Measurements from ENCODE around the gene TTLL6.
A peak's percentile ranks its signal among the peaks of the same experiment; 100 is the strongest.
"Not testable (repeated sequence)": the region's sequence is repeated elsewhere in the genome, so short reads cannot be mapped to it uniquely, and the experiment has no call there.

TTLL6 gene

DNA sequence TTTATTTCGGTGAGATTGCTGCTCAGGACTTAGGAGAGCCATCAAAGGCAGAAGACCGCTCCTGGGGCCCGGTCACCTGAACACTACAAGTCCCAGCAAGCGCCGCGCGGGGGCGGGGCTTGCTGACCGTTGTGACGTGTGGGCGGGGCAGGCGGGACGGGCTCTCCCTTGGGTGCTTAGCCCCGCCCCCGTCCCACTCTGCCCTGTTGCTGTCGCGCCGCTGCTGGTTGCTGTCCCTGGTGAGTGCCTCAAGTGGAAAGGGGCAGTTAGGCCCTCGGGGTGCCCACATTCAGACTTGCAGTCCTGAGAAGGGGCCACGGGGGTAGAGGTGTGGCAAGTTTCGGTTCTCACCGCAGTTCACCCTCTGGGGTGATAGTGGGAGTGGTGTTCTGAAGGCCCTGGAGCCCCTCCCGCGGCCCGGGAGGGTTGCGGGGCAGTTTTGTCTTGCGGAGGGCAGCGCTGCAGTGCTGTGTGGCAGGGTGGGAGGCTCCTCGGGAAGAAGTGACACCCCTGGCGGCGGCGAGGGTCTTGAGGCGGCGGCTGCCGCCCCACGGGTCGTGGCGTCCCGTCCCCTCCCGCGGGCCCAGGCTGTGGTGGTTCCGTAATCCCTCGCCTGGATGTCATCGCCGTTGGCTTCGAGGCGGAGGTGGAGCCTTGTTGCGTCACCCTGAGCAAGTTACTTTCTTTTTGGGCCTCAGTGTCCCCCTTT, 14.0 kb upstream of the TTLL6 start, which contains the start of gene CALCOCO2:
TSS of gene CALCOCO2 (plus strand) at position 196 of the 709 bp plus-strand sequence. CDS start 10,673 bp downstream, outside the sequence.
- H3K4me1 Mint-ChIP-seq: peaks cover 60% of the 10 kb centered on the region

DNA sequence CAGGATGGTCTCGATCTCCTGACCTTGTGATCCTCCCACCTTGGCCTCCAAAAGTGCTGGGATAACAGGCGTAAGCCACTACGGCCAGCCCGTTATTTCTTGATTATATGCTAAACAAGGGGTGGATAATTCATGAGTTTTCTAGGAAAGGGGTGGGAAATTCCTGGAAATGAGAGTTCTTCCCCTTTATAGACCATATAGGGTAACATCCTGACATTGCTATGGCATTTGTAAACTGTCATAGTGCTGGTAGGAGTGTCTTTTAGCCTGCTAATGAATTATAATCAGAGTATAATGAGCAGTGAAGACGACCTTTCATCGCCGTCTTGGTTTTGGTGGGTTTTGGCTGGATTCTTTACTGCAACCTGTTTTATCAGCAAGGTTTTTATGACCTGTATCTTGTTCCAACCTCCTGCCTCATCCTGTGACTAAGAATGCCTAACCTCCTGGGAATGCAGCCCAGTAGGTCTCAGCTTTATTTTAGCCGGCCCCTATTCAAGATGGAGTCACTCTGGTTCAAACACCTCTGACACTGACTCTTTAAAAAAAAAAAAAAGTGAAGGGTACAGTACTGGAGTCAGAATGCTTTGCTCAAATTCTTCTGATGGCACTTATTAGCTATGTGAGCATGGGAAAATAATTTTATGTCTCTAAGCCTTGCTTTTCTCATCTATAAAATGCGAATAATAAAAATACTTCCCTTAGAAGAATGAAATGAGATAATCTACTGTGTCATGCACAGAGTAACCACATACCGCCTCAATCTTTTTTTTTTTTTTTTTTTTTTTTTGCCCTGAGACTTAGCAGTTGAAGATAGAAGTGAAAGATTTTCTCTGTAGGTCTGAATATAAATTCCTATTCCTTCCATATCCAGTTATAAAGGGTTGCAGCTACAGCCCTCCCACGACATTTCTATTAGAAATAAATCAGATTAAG, 8.7 kb upstream of the TTLL6 start:
- no peaks in the 10 kb centered on the region for H3K36me3 Mint-ChIP-seq
- H3K27me3 Mint-ChIP-seq: no peaks in the 10 kb centered on the region
- no peaks in the 10 kb centered on the region for H3K9me3 Mint-ChIP-seq
- H3K27ac Mint-ChIP-seq: no peak overlapping the region
- peaks cover 9% of the 10 kb centered on the region for H3K4me1 Mint-ChIP-seq
- no peak overlapping the region for H3K4me3 Mint-ChIP-seq

More for the DNA sequence above, 14.0 kb upstream of the TTLL6 start, which contains the start of gene CALCOCO2:
- peak within 1 kb of the TSS; percentile 92 for H3K4me3 Mint-ChIP-seq
- H3K27ac Mint-ChIP-seq: peak within 1 kb of the TSS; percentile 95
- no peaks in the 10 kb centered on the region for H3K9me3 Mint-ChIP-seq
- H3K27me3 Mint-ChIP-seq: no peaks in the 10 kb centered on the region
- no peaks in the 10 kb centered on the region for H3K36me3 Mint-ChIP-seq

DNA sequence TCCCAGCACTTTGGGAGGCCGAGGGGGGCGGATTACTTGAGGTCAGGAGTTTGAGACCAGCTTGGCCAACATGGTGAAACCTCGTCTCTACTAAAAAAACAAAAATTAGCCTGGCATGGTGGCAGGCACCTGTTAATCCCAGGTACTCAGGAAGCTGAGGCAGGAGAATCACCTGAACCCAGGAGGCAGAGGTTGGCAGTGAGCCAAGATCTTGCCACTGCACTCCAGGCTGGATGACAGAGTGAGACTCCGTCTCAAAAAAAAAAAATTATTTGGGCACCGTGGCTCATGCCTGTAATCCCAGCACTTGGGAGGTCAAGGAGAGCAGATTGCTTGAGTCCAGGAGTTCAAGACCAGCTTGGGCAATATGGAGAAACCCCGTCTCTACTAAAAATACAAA, 3.9 kb upstream of the TTLL6 start:
- H3K27me3 Mint-ChIP-seq, H3K27ac Mint-ChIP-seq, H3K9me3 Mint-ChIP-seq, H3K36me3 Mint-ChIP-seq, H3K4me3 Mint-ChIP-seq, H3K4me1 Mint-ChIP-seq: not testable (repeated sequence)

DNA sequence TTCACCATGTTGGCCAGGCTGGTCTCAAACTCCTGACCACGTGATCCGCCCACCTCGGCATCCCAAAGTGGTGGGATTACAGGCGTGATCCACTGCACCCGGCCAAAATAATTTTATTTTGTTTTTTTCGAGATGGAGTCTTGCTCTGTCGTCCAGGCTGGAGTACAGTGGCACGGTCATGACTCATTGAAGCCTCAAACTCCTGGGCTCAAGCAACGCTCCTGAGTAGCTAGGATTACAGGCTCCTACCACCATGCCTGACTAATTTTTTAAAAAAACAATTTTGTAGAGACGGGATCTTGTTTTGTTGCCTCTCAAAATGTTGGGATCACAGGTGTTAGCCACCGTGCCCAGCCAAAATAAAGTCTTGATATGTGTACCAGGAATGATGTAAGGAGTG, 2.4 kb upstream of the TTLL6 start:
- H3K27me3 Mint-ChIP-seq: peaks cover 6% of the 10 kb centered on the region
- no peak overlapping the region for H3K4me3 Mint-ChIP-seq
- no peak overlapping the region for H3K27ac Mint-ChIP-seq
- peaks cover 20% of the 10 kb centered on the region for H3K4me1 Mint-ChIP-seq
- no peaks in the 10 kb centered on the region for H3K9me3 Mint-ChIP-seq
- no peaks in the 10 kb centered on the region for H3K36me3 Mint-ChIP-seq

DNA sequence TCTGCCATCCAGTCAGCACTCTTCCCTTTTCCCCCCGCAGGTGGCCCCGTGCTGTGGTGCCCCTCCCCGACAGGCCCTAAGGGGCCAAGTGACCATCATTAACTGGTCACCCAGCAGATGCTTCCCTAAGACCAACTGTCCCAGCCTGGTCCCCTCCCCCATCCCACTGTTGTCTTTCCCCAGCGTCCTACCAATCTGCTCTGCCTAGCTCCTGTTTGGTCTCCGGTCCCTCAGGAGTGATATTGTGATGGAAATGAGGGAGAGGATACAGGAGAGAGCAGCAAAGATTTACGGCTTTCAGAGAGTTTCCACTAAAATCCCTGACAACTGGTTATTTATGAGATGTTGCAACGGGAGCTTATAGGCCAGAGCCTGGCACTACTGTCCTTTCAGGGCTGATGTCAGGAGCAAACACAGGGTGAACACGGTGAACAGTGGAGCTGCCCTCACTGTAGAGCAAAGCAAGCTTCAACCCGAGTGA, 1.4 kb upstream of the TTLL6 start:
- Mint-ChIP-seq H3K4me1 (peaks cover 20% of the 10 kb centered on the region), H3K9me3 (no peaks in the 10 kb centered on the region), H3K4me3 (no peak overlapping the region), H3K36me3 (no peaks in the 10 kb centered on the region), H3K27me3 (peaks cover 6% of the 10 kb centered on the region), H3K27ac (no peak overlapping the region)

DNA sequence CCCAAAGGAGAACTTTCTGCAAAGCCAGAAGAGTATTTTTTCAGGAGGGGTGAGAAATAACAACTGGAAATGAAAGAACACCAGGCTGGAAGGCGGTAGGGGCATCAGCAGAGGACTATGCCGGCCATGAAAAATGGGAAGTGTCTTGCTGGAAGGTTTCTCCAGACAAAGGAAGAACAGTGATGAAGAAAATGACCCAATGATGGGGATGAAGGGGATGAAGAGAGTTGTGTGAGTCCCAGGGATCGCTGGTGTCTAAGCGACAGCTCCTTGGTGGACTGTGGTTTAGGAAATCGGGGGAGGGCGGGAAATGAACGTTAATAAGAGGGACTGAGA, 623 bp downstream of the TTLL6 start:
- Mint-ChIP-seq H3K27ac (no peak overlapping the region), H3K36me3 (no peaks in the 10 kb centered on the region), H3K4me1 (peaks cover 20% of the 10 kb centered on the region), H3K27me3 (peaks cover 6% of the 10 kb centered on the region), H3K9me3 (no peaks in the 10 kb centered on the region), H3K4me3 (peak overlapping the region; percentile 79)

DNA sequence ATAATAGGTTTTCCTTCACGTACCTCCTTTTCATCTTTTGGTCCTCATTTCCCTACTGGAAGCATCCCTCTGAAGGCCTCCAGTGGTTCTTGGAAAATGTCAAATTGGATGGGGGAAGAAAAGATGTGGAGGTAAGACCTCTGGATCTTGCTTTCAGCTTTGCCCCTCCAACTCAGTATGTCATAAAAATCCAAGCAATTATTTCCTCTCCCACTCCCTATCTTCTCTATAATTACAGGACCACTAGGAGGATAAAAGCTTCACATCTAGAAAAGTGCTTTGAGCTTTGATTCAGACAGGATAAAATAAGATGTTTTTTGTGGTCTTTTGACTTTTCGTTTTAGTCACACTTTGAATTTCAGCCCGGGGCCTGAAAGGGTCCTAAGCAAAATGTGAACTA, 1.7 kb downstream of the TTLL6 start:
- H3K27ac Mint-ChIP-seq: peak overlapping the region; percentile 8
- no peak overlapping the region for H3K4me3 Mint-ChIP-seq
- H3K4me1 Mint-ChIP-seq: peaks cover 20% of the 10 kb centered on the region
- peaks cover 6% of the 10 kb centered on the region for H3K27me3 Mint-ChIP-seq
- no peaks in the 10 kb centered on the region for H3K36me3 Mint-ChIP-seq
- H3K9me3 Mint-ChIP-seq: no peaks in the 10 kb centered on the region

DNA sequence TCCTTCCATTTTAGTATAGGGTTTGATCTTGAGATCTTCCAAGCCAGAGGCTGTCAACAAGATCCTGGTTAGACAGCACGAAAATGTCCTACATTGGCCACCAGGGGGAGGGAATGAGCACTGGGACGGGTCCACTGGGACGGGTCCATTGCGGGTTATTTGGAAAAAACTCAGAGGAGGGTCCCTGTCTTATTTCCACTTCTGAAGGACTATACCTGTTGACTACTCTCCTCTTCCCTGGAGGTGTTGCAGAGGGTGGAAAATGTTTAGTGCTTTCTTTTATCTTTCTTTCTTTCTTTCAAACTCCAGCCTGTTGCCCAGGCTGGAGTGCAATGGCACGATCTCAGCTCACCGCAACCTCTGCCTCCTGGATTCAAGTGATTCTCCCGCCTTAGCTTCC, 2.5 kb downstream of the TTLL6 start:
- H3K9me3 Mint-ChIP-seq: no peaks in the 10 kb centered on the region
- H3K27ac Mint-ChIP-seq: no peak overlapping the region
- H3K27me3 Mint-ChIP-seq: peaks cover 6% of the 10 kb centered on the region
- H3K4me3 Mint-ChIP-seq: no peak overlapping the region
- no peaks in the 10 kb centered on the region for H3K36me3 Mint-ChIP-seq
- H3K4me1 Mint-ChIP-seq: peaks cover 20% of the 10 kb centered on the region

DNA sequence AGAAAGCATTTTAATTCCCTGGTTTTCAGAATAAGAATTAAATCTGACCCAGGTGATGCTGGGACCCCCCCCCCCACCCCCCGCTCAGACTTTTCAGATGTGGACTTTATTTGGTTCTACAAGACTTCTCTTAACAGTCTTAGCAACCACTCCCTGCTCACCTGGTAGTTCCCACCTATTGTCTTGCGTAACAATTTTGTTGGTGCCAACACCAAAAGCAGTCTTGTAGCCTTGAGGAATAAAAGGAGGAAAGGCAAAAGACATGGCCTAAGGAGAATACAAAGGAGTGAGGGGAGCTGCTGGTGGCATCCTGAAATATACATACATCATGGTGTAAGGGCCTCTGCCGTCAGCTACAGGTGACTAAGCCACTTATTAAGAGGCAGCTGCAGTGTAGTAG, 5.0 kb downstream of the TTLL6 start:
- Mint-ChIP-seq H3K9me3 (no peaks in the 10 kb centered on the region), H3K27ac (no peak overlapping the region), H3K36me3 (no peaks in the 10 kb centered on the region), H3K4me1 (peaks cover 20% of the 10 kb centered on the region), H3K4me3 (no peak overlapping the region), H3K27me3 (peaks cover 6% of the 10 kb centered on the region)

DNA sequence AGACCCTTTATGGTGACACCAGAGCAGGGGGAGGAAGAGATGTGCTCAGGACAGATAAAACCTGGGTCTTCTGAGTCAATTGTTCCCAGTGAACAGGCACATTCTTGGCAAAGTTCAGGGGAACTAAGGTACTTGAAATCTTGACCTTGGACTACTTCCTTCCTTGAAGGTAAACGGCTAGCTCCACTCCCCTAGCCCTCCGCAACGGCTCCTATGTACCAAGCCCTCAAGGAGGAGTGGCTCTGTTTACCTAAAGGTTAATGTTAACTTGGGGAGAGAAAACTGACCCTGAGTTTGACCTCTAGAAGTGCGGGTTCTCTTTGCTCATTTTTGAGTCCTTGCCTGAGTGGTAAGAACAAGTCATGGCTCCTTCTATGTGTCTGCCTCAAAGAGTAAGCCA, 7.8 kb downstream of the TTLL6 start:
- Mint-ChIP-seq H3K9me3 (no peaks in the 10 kb centered on the region), H3K27ac (no peak overlapping the region), H3K27me3 (peaks cover 1% of the 10 kb centered on the region), H3K4me1 (no peaks in the 10 kb centered on the region), H3K36me3 (no peaks in the 10 kb centered on the region), H3K4me3 (no peak overlapping the region)

DNA sequence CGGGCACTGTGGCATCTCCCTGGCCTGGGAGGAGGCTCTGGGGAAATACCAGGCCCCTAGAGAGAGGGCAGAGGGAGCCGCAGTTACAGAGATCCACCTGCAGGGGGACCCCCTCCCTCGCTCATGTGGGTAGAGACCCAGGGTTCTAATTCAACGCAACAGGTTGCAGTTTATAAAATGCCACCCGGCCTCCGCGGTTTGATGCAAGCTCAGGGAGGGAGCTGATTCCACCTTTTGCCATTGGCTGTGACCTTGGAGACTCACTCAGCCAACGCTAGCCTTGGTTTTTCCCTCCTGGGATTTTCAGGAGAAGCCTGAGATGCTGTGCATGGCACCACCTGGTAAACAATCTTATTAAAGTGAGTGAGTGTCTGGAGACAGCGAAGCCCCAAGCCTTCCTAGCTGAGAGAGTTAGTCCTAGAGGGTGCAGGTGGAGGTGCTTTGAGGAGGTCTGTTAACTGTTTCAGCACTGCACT, 12.1 kb downstream of the TTLL6 start:
- no peak overlapping the region for H3K27ac Mint-ChIP-seq
- no peak overlapping the region for H3K4me3 Mint-ChIP-seq
- no peaks in the 10 kb centered on the region for H3K36me3 Mint-ChIP-seq
- no peaks in the 10 kb centered on the region for H3K4me1 Mint-ChIP-seq
- H3K27me3 Mint-ChIP-seq: peaks cover 4% of the 10 kb centered on the region
- no peaks in the 10 kb centered on the region for H3K9me3 Mint-ChIP-seq

DNA sequence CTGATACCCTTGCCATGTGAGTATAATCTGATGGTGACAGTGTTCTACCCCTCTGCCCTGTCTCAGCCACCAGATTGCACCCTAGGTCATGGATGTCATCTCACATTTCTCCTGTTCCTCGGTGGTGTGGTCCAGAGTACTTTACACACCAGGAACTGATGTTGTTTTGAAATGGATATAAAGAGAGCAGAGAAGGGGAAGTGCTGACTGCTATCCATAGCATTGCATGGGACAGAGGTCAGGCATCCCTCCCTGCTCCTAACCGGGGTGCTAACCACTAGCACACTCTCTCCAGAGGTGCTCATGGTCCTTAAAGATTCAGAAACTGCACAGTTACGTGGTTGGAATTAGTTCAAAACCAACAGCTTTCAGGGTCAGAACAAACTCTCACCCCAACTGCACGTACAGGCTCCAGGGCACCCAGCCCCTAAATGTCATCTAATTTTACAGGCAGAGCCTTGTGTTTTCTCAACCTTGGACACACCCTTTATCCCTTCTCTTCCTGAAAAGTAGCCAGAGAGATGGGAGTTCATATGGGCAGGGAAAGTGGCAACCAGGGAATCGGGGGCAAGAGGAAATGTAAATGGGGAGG, 16.3 kb downstream of the TTLL6 start:
- H3K27me3 Mint-ChIP-seq: peaks cover 17% of the 10 kb centered on the region
- H3K27ac Mint-ChIP-seq: no peak overlapping the region
- H3K9me3 Mint-ChIP-seq: no peaks in the 10 kb centered on the region
- no peak overlapping the region for H3K4me3 Mint-ChIP-seq
- H3K4me1 Mint-ChIP-seq: no peaks in the 10 kb centered on the region
- no peaks in the 10 kb centered on the region for H3K36me3 Mint-ChIP-seq

DNA sequence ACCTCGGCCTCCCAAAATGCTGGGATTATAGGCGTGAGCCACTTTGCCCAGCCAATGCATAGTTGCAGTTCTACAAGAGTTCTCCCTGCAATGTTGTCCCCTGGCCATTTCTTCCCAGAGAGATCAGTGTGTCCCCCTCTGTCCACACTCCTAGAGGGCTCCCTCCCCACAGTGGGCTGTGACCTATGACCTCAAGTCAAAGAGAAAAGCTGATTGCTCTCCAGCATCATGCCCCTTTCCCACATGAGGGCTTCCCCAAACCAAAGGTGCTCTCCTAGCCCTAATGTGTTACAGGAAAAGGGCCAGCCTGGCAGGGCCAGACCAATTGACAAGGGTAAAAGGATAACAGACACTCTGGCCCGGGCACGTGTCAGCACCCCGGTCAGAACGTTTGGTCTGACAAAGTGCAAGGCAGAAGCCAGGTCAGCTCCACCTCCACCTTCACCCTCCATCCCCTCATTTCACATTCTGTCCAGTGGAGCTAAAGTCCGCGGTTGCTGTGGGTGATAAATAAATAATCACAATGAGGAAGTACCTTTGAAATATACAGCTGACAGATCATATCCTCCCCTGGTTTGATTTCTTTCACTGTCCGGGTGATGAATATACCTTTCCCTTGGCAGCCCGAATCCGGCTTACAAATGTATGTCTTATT, 17.8 kb downstream of the TTLL6 start:
- no peak overlapping the region for H3K4me3 Mint-ChIP-seq
- no peaks in the 10 kb centered on the region for H3K9me3 Mint-ChIP-seq
- H3K27me3 Mint-ChIP-seq: peaks cover 15% of the 10 kb centered on the region
- no peaks in the 10 kb centered on the region for H3K36me3 Mint-ChIP-seq
- no peaks in the 10 kb centered on the region for H3K4me1 Mint-ChIP-seq
- no peak overlapping the region for H3K27ac Mint-ChIP-seq

DNA sequence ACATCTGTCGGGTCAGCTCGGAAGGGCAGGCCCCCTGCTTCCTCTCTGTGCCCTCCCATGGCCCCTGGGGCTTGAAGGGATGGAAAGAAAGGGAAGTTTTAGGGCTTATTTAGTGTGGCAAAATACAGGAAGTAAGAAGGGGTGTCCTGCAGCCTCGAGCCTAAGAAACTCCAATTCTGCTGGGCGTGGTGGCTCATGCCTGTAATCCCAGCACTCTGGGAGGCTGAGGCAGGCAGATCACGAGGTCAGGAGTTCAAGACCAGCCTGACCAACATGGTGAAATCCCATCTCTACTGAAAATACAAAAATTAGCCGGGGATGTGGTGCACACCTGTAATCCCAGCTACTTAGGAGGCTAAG, 20.9 kb downstream of the TTLL6 start:
- H3K4me3 Mint-ChIP-seq, H3K36me3 Mint-ChIP-seq: not testable (repeated sequence)
- H3K27me3 Mint-ChIP-seq: peaks cover 21% of the 10 kb centered on the region

DNA sequence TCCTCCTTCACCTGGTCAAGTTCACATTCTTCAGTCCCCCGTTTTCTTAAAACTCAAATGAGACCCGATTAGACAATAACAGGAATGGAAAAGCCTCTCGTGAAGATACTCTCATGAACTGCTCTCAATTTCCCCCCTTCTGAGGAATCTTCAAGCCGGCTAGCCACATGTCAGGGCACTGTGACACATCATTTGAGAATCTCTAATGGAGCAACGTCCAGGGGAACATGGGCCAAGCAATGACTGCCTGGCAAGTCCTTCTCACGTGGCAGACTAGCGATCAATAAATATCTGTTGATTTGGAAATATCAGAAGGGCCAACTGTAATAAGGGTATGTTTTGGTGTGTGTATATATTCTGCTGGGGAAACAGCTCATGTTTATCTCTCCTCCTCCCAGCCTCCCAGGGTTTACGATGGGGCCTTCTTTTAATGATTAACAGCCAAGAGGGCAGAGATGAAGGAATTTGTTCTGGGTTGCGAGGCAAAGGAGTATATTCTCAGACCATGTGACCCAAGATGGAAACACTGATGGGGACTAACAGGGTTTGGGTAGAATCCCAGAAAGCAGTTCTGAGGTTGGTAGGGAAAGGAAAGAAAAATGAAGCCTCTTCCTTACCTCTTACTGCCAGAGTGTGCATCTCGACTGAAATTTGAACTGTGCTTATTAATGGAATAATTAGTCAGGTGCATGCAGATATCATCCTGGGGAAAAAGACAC, 21.4 kb downstream of the TTLL6 start:
- Mint-ChIP-seq H3K4me1 (no peaks in the 10 kb centered on the region), H3K36me3 (no peaks in the 10 kb centered on the region), H3K27ac (no peak overlapping the region), H3K27me3 (peaks cover 21% of the 10 kb centered on the region), H3K4me3 (no peak overlapping the region), H3K9me3 (no peaks in the 10 kb centered on the region)

More for the DNA sequence above, 20.9 kb downstream of the TTLL6 start:
- H3K27ac Mint-ChIP-seq, H3K4me1 Mint-ChIP-seq, H3K9me3 Mint-ChIP-seq: not testable (repeated sequence)

Data from activated naive CD4-positive, alpha-beta T cell treated with anti-CD3 and anti-CD28 coated beads, Interleukin-2, amount 50 U/mL, for 24 hours (primary cell).